Esophagus (tissue), 2 donors: ENCODE data around the gene TAAR6. TPM values are rescaled to one million over a fixed set of nuclear protein-coding genes. Genes with fewer than 3 reads are reported as not detected.
"Not testable (repeated sequence)": the region's sequence is repeated elsewhere in the genome, so short reads cannot be mapped to it uniquely, and the experiment has no call there.

Experiments
- H3K27ac ChIP-seq, 2 donors: one replicate each; pipeline ENCODE4 v1.5.1; 2013; ENCODE audit warnings: low read depth in 2 of 2, mild to moderate bottlenecking in 2 of 2, inconsistent platforms in 1 of 2, low read length in 1 of 2, moderate library complexity in 1 of 2
- H3K27me3 ChIP-seq, 2 donors: one replicate each; pipeline ENCODE4 v1.6.1; 2013; ENCODE audit warnings: low read length in 2 of 2, control low read depth in 1 of 2, mild to moderate bottlenecking in 1 of 2; ENCODE audit not compliant: insufficient read depth in 2 of 2, control insufficient read depth in 1 of 2
- H3K36me3 ChIP-seq, 2 donors: one replicate each; pipeline ENCODE4 v1.6.1; 2013; ENCODE audit warnings: low read length in 1 of 2; ENCODE audit not compliant: control insufficient read depth in 2 of 2, insufficient read depth in 2 of 2
- H3K4me1 ChIP-seq, 2 donors: one replicate each; pipeline ENCODE4 v1.6.1; 2013; ENCODE audit warnings: low read length in 1 of 2; ENCODE audit not compliant: control insufficient read depth in 2 of 2, insufficient read depth in 2 of 2
- H3K4me3 ChIP-seq, 2 donors: one replicate each; pipeline ENCODE4 v1.5.1; 2013; ENCODE audit warnings: low read length in 2 of 2, mild to moderate bottlenecking in 2 of 2, low read depth in 1 of 2, moderate library complexity in 1 of 2
- H3K9me3 ChIP-seq, 2 donors: one replicate each; pipeline ENCODE4 v1.6.1; 2013; ENCODE audit warnings: mild to moderate bottlenecking in 2 of 2, low read depth in 1 of 2, low read length in 1 of 2, moderate library complexity in 1 of 2; ENCODE audit not compliant: control insufficient read depth in 2 of 2, insufficient read depth in 1 of 2
- WGBS, 2 donors: extraction: QIAGEN DNeasy Blood & Tissue Kit; methylation state at CpG; one replicate each; pipeline ENCODE4 v1.1.7; 2013; 5-methylcytosine and 5-hydroxymethylcytosine counted together
- polyA plus RNA-seq, 2 donors: library from polyadenylated mRNA; stranded (reverse); fragments of 200-250 nt; gene quantifications; one replicate each; pipeline ENCODE4 v1.2.3, GENCODE V29; 2013
- donor health status: healthy with polysubstance abuse.
- donor health status: Bipolar disorder and iron deficiency.

Gene TAAR6, protein sequence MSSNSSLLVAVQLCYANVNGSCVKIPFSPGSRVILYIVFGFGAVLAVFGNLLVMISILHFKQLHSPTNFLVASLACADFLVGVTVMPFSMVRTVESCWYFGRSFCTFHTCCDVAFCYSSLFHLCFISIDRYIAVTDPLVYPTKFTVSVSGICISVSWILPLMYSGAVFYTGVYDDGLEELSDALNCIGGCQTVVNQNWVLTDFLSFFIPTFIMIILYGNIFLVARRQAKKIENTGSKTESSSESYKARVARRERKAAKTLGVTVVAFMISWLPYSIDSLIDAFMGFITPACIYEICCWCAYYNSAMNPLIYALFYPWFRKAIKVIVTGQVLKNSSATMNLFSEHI
- polyA plus RNA-seq: not detected

- Histone ChIP-seq H3K36me3 (no peaks in the 10 kb centered on the region), H3K27me3 (peaks cover 0 to 2% of the 10 kb centered on the region in 2 donors), H3K4me3 (no peak within 1 kb of the TSS), H3K4me1 (no peaks in the 10 kb centered on the region), H3K9me3 (no peaks in the 10 kb centered on the region), H3K27ac (no peak within 1 kb of the TSS)
- WGBS, 2 donors: 77 to 81% methylated on average over 15 of the region's 15 CpGs
Measured at GRCh38 chr6:132570221-132570777, at the start of gene TAAR6. Gene TAAR6 (plus strand): TSS chr6:132570322. CDS start chr6:132570322, 0 bp downstream.

DNA sequence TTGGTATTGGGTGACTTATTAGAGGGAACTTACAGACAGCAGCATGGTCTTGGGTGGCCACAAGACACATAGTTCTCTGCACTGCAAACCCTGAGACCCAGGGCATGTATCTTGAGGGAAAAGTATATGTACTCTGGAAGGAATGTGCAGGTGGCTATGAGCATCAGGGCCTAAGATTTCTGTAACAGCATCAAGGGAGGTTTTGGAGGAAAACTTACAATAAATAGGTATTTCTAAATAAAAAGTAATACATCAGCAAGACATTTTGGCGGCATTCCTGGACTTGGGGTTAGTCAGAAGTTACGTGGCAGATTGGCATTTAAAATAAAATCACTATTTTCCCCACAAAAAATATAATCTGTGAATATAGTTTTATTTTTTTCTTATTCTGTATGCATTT is 49.2 kb upstream of the TAAR6 start:
- Histone ChIP-seq H3K36me3 (no peaks in the 10 kb centered on the region), H3K27ac (no peak overlapping the region), H3K4me1 (no peaks in the 10 kb centered on the region), H3K27me3 (no peaks in the 10 kb centered on the region), H3K9me3 (no peaks in the 10 kb centered on the region), H3K4me3 (no peak overlapping the region)
- 49 to 54% methylated on average over 2 of the region's 2 CpGs for WGBS, 2 donors

- WGBS, 2 donors: 63 to 76% methylated on average over 5 of the region's 5 CpGs
- no peaks in the 10 kb centered on the region for H3K36me3 ChIP-seq
Measured at GRCh38 chr6:132524646-132525045, 45.5 kb upstream of the TAAR6 start.

GRCh38 chr6:132525866-132526265 is 44.3 kb upstream of the TAAR6 start:
- Histone ChIP-seq H3K36me3 (no peaks in the 10 kb centered on the region), H3K4me1 (no peaks in the 10 kb centered on the region), H3K4me3 (no peak overlapping the region), H3K27me3 (no peaks in the 10 kb centered on the region), H3K27ac (no peak overlapping the region), H3K9me3 (no peaks in the 10 kb centered on the region)
- 86 to 87% methylated on average over 4 of the region's 4 CpGs for WGBS, 2 donors

More at GRCh38 chr6:132524646-132525045, 45.5 kb upstream of the TAAR6 start:
- no peaks in the 10 kb centered on the region for H3K4me1 ChIP-seq
- no peaks in the 10 kb centered on the region for H3K27me3 ChIP-seq
- no peaks in the 10 kb centered on the region for H3K9me3 ChIP-seq
- no peak overlapping the region for H3K27ac ChIP-seq
- H3K4me3 ChIP-seq: no peak overlapping the region

- no peaks in the 10 kb centered on the region for H3K4me1 ChIP-seq
- no peaks in the 10 kb centered on the region for H3K27me3 ChIP-seq
- H3K36me3 ChIP-seq: no peaks in the 10 kb centered on the region
- no peak overlapping the region for H3K4me3 ChIP-seq
- H3K27ac ChIP-seq: no peak overlapping the region
- H3K9me3 ChIP-seq: no peaks in the 10 kb centered on the region
- WGBS, 2 donors: 57 to 58% methylated on average over 2 of the region's 2 CpGs
Measured at GRCh38 chr6:132526461-132526860, 43.7 kb upstream of the TAAR6 start.

DNA sequence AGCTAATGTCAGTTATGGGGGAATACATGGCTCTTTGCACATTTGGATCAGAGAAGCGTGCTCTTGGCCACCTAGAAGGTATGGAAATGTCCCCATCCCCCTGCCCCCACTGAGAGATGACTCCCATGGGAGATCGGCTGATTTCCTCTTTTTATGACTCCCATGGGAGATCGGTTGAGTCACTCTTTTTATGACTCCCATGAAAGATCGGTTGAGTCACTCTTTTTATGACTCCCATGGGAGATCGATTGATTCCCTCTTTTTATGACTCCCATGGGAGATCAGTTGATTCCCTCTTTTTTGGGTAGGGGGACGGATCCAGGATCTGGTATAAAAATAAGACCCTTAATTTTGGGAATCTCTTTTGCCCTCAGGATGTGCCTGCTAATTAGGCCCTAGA is 42.3 kb upstream of the TAAR6 start:
- no peaks in the 10 kb centered on the region for H3K36me3 ChIP-seq
- no peaks in the 10 kb centered on the region for H3K4me1 ChIP-seq
- no peak overlapping the region for H3K27ac ChIP-seq
- no peak overlapping the region for H3K4me3 ChIP-seq
- H3K9me3 ChIP-seq: no peaks in the 10 kb centered on the region
- 77 to 79% methylated on average over 6 of the region's 6 CpGs for WGBS, 2 donors
- H3K27me3 ChIP-seq: no peaks in the 10 kb centered on the region

GRCh38 chr6:132530293-132530974 is 39.7 kb upstream of the TAAR6 start:
- H3K9me3 ChIP-seq: no peaks in the 10 kb centered on the region
- no peaks in the 10 kb centered on the region for H3K27me3 ChIP-seq
- no peaks in the 10 kb centered on the region for H3K4me1 ChIP-seq
- H3K4me3 ChIP-seq: no peak overlapping the region
- no peak overlapping the region for H3K27ac ChIP-seq
- WGBS, 2 donors: 6 to 18% methylated on average over 9 of the region's 9 CpGs
- no peaks in the 10 kb centered on the region for H3K36me3 ChIP-seq

- H3K4me1 ChIP-seq, H3K9me3 ChIP-seq, H3K36me3 ChIP-seq, H3K27ac ChIP-seq, H3K4me3 ChIP-seq, H3K27me3 ChIP-seq: not testable (repeated sequence)
- WGBS, 2 donors: 80 to 83% methylated on average over 2 of the region's 2 CpGs
Measured at GRCh38 chr6:132534546-132534945, 35.6 kb upstream of the TAAR6 start.

GRCh38 chr6:132537145-132537544 is 33.0 kb upstream of the TAAR6 start:
- Histone ChIP-seq H3K9me3 (no peaks in the 10 kb centered on the region), H3K4me3 (no peak overlapping the region), H3K4me1 (no peaks in the 10 kb centered on the region), H3K27ac (no peak overlapping the region), H3K27me3 (peaks cover 0 to 6% of the 10 kb centered on the region in 2 donors), H3K36me3 (no peaks in the 10 kb centered on the region)
- WGBS, 2 donors: 70 to 79% methylated on average over 3 of the region's 3 CpGs
